ENCODE measurements around the gene CXCL17.

DNA sequence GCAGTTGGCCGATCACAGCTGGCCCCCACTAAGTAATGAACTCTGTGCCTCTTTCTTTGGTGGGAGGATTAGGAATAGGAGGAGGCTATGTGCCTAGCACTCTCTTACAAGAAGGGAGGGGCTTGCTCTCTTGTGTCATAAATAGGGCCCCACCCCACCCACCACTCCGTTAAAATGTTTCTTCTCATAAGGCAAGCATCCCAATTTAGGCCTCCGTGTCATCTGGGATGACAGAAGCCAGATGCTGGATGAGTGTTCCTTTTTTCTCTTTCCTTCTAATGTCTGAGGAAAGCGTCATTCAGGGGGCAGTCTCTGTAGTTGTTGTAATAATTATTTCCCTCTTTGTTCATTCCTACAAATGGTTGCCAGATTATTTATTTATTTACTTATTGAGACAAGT, 15.4 kb downstream of the CXCL17 start, which contains the start of gene LIPE:
- TF ChIP-seq CTCF (IDR thresholded peaks at IDR 0.05; ENCODE audit: borderline replicate concordance, extremely low read depth, low read length, poor library complexity, severe bottlenecking): no peak
- TF ChIP-seq EZH2 (IDR thresholded peaks at IDR 0.05; ENCODE audit: borderline replicate concordance, low read depth, low read length, severe bottlenecking): no peak
